HEK293 (cell line): ENCODE data around the gene UGGT2.

ENCODE experiments used
- CTCF ChIA-PET: fragments of 350-600 bp; formaldehyde crosslinking; extraction: SDS; loops from one replicate; lab custom pipeline; 2021; ENCODE audit warnings: antibody characterized with exemption; lab: Yijun Ruan, JAX
- POLR2A ChIA-PET: fragments of 300-600 bp; formaldehyde crosslinking; extraction: SDS; loops from one replicate; lab custom pipeline; 2020; ENCODE audit warnings: antibody characterized with exemption, inconsistent platforms; lab: Yijun Ruan, JAX
- H3K27ac ChIP-seq: fragments of 200-500 bp; sonication (Bioruptor generic); 2 replicates; pipeline ENCODE4 v1.5.1; 2014; ENCODE audit warnings: low read depth, low read length, control low read depth, inconsistent platforms; ENCODE audit errors: extremely low read depth
- H3K36me3 ChIP-seq, 2 experiments: fragments of 200-500 bp in 1 of 2; sonication (Bioruptor generic) in 1 of 2; 1 replicate in 1 of 2; 2 replicates in 1 of 2; pipeline ENCODE4 v1.5.1; 2014 to 2017; ENCODE audit warnings: inconsistent platforms in 2 of 2, low read length in 2 of 2; ENCODE audit not compliant: control insufficient read depth in 2 of 2, insufficient read depth in 1 of 2
- H3K4me1 ChIP-seq: fragments of 200-500 bp; sonication (Bioruptor generic); 2 replicates; pipeline ENCODE4 v1.5.1; 2014; ENCODE audit warnings: mild to moderate bottlenecking, low read length, inconsistent platforms; ENCODE audit not compliant: control insufficient read depth, insufficient read depth
- H3K4me3 ChIP-seq: 2 replicates; pipeline ENCODE4 v1.5.1; 2011; ENCODE audit warnings: low read depth, mild to moderate bottlenecking, control low read depth, low read length, moderate library complexity
- H3K9me3 ChIP-seq: fragments of 200-500 bp; sonication (Bioruptor generic); 2 replicates; pipeline ENCODE4 v1.5.1; 2014; ENCODE audit warnings: low read depth, low read length, inconsistent platforms; ENCODE audit not compliant: control insufficient read depth, insufficient read depth
- GLIS2 ChIP-seq: fragments of 450-650 bp; formaldehyde crosslinking; IDR thresholded peaks from 2 replicates; pipeline ENCODE4 v1.5.1; 2016; ENCODE audit warnings: missing biosample characterization, missing genetic modification characterization
- HOXD13 ChIP-seq: sonication (generic); formaldehyde crosslinking; IDR thresholded peaks from 2 replicates; pipeline ENCODE4 v1.8.0; 2022; ENCODE audit warnings: missing genetic modification reagents, borderline replicate concordance
- KLF10 ChIP-seq: fragments of 450-650 bp; IDR thresholded peaks from 2 replicates; pipeline ENCODE4 v1.5.1; 2018; ENCODE audit warnings: missing biosample characterization, mild to moderate bottlenecking, missing genetic modification characterization
- OSR2 ChIP-seq: fragments of 450-650 bp; formaldehyde crosslinking; IDR thresholded peaks from 2 replicates; pipeline ENCODE4 v1.5.1; 2016; ENCODE audit warnings: missing biosample characterization, missing genetic modification characterization
- PRDM1 ChIP-seq: fragments of 450-650 bp; formaldehyde crosslinking; IDR thresholded peaks from 2 replicates; pipeline ENCODE4; 2016; ENCODE audit warnings: missing biosample characterization, missing genetic modification characterization
- SP7 ChIP-seq: fragments of 450-650 bp; formaldehyde crosslinking; IDR thresholded peaks from 2 replicates; pipeline ENCODE4 v1.5.1; 2016; ENCODE audit warnings: missing biosample characterization, missing genetic modification characterization
- YY1 ChIP-seq: fragments of 450-650 bp; formaldehyde crosslinking; IDR thresholded peaks from 2 replicates; pipeline ENCODE4 v1.5.1; 2018; ENCODE audit warnings: missing biosample characterization, missing genetic modification characterization
- ZBTB8A ChIP-seq: fragments of 450-650 bp; formaldehyde crosslinking; IDR thresholded peaks from 2 replicates; pipeline ENCODE4 v1.5.1; 2016; ENCODE audit warnings: missing biosample characterization, missing genetic modification characterization
- ZNF155 ChIP-seq: fragments of 450-650 bp; formaldehyde crosslinking; IDR thresholded peaks from 2 replicates; pipeline ENCODE4 v1.5.1; 2016; ENCODE audit warnings: missing biosample characterization, missing genetic modification characterization
- ZNF175 ChIP-seq: fragments of 450-650 bp; formaldehyde crosslinking; IDR thresholded peaks from 2 replicates; pipeline ENCODE4 v1.5.1; 2016; ENCODE audit warnings: missing biosample characterization, missing genetic modification characterization
- ZNF202 ChIP-seq: fragments of 450-650 bp; formaldehyde crosslinking; IDR thresholded peaks from 2 replicates; pipeline ENCODE4 v1.5.1; 2016; ENCODE audit warnings: missing biosample characterization, missing genetic modification characterization, borderline replicate concordance
- ZNF341 ChIP-seq: fragments of 450-650 bp; formaldehyde crosslinking; IDR thresholded peaks from 2 replicates; pipeline ENCODE4; 2016; ENCODE audit warnings: low read depth, missing biosample characterization, missing genetic modification characterization
- ZNF354C ChIP-seq: fragments of 450-650 bp; formaldehyde crosslinking; IDR thresholded peaks from 2 replicates; pipeline ENCODE4 v1.5.1; 2016; ENCODE audit warnings: missing biosample characterization, missing genetic modification characterization, low read depth, borderline replicate concordance
- ZNF362 ChIP-seq: fragments of 450-650 bp; formaldehyde crosslinking; IDR thresholded peaks from 2 replicates; pipeline ENCODE4 v1.5.1; 2016; ENCODE audit warnings: missing biosample characterization, missing genetic modification characterization
- ZNF48 ChIP-seq: fragments of 450-650 bp; formaldehyde crosslinking; IDR thresholded peaks from 2 replicates; pipeline ENCODE4 v1.5.1; 2016; ENCODE audit warnings: missing biosample characterization, missing genetic modification characterization
- ZNF585B ChIP-seq: fragments of 450-650 bp; formaldehyde crosslinking; IDR thresholded peaks from 2 replicates; pipeline ENCODE4 v1.5.1; 2016; ENCODE audit warnings: missing biosample characterization, missing genetic modification characterization
- ZNF624 ChIP-seq: fragments of 450-650 bp; formaldehyde crosslinking; IDR thresholded peaks from 2 replicates; pipeline ENCODE4 v1.5.1; 2017; ENCODE audit warnings: missing biosample characterization, missing genetic modification characterization
- ZNF639 ChIP-seq: fragments of 450-650 bp; formaldehyde crosslinking; IDR thresholded peaks from 2 replicates; pipeline ENCODE4 v1.5.1; 2016; ENCODE audit warnings: missing biosample characterization, missing genetic modification characterization
- ZNF658 ChIP-seq: fragments of 450-650 bp; formaldehyde crosslinking; IDR thresholded peaks from 2 replicates; pipeline ENCODE4; 2016; ENCODE audit warnings: missing biosample characterization, missing genetic modification characterization
- ZNF664 ChIP-seq: fragments of 450-650 bp; formaldehyde crosslinking; IDR thresholded peaks from 2 replicates; pipeline ENCODE4 v1.5.1; 2016; ENCODE audit warnings: missing biosample characterization, missing genetic modification characterization
- ZNF776 ChIP-seq: fragments of 450-650 bp; formaldehyde crosslinking; IDR thresholded peaks from 2 replicates; pipeline ENCODE4 v1.5.0; 2017; ENCODE audit warnings: missing biosample characterization, missing genetic modification characterization, borderline replicate concordance
- ZNF777 ChIP-seq: fragments of 450-650 bp; formaldehyde crosslinking; IDR thresholded peaks from 2 replicates; pipeline ENCODE4 v1.5.1; 2017; ENCODE audit warnings: missing biosample characterization, missing genetic modification characterization, borderline replicate concordance
- ZSCAN18 ChIP-seq: fragments of 450-650 bp; formaldehyde crosslinking; IDR thresholded peaks from 2 replicates; pipeline ENCODE4 v1.5.1; 2016; ENCODE audit warnings: missing biosample characterization, missing genetic modification characterization
- TF ChIP-seq, protein P1 (sequence below): fragments of 450-650 bp; formaldehyde crosslinking; IDR thresholded peaks from 2 replicates; pipeline ENCODE4 v1.5.1; 2016; ENCODE audit warnings: missing biosample characterization, missing genetic modification characterization
- TF ChIP-seq, protein P2 (sequence below): fragments of 450-650 bp; formaldehyde crosslinking; IDR thresholded peaks from 2 replicates; pipeline ENCODE4 v1.5.1; 2017; ENCODE audit warnings: missing biosample characterization, missing genetic modification characterization

Gene UGGT2

DNA sequence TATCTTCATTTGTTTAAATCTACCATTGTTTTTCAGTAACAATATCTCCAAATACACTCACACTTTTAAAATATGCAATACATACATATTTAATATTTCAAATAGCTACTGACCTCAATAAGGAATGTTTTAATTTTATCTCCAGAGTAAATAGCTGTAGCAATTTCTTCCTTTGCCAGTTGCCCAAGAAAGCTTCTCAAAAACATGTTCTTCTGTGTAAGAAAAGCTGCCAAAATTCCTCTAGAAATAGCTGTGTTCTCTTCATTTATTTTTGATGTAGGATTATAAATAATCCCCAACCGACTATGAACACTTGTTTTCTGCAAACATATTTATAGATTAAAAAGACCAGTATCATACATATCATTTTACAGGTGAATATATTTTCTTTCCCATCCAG is 150.5 kb downstream of the UGGT2 start:
- ChIA-PET POLR2A (no interaction called here), CTCF (interaction anchor here (1.0 to 1.5 kb wide), 2 partner anchors 12 to 78 kb away, joined by 3 read pairs; no protein-coding TSS in a partner anchor)
- Histone ChIP-seq H3K27ac (no peak overlapping the region), H3K4me1 (no peaks in the 10 kb centered on the region), H3K4me3 (no peak overlapping the region), H3K9me3 (no peaks in the 10 kb centered on the region), H3K36me3 (peaks cover 0 to 4% of the 10 kb centered on the region in 2 experiments; a peak in 1 of 3 replicates)
- TF ChIP-seq ZNF776 (tag by site-specific recombination) (no peak), ZNF354C (tag by site-specific recombination) (no peak), PRDM1 (tag by site-specific recombination) (no peak), ZNF624 (no peak), ZNF202 (tag by site-specific recombination) (no peak), ZNF175 (tag by site-specific recombination) (no peak), GLIS2 (tag by site-specific recombination) (no peak), KLF10 (tag by site-specific recombination) (no peak), ZBTB8A (tag by site-specific recombination) (no peak)
- TF ChIP-seq, protein P1, sequence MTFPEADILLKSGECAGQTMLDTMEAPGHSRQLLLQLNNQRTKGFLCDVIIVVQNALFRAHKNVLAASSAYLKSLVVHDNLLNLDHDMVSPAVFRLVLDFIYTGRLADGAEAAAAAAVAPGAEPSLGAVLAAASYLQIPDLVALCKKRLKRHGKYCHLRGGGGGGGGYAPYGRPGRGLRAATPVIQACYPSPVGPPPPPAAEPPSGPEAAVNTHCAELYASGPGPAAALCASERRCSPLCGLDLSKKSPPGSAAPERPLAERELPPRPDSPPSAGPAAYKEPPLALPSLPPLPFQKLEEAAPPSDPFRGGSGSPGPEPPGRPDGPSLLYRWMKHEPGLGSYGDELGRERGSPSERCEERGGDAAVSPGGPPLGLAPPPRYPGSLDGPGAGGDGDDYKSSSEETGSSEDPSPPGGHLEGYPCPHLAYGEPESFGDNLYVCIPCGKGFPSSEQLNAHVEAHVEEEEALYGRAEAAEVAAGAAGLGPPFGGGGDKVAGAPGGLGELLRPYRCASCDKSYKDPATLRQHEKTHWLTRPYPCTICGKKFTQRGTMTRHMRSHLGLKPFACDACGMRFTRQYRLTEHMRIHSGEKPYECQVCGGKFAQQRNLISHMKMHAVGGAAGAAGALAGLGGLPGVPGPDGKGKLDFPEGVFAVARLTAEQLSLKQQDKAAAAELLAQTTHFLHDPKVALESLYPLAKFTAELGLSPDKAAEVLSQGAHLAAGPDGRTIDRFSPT = no peak

GRCh38 chr13:95898256-95898655 is 154.9 kb downstream of the UGGT2 start:
- no peaks in the 10 kb centered on the region for H3K36me3 ChIP-seq
- no peak overlapping the region for H3K4me3 ChIP-seq
- ChIA-PET CTCF (no interaction called here), POLR2A (no interaction called here)
- no peaks in the 10 kb centered on the region for H3K4me1 ChIP-seq
- H3K27ac ChIP-seq = no peak overlapping the region
- TF ChIP-seq ZNF776 (tag by site-specific recombination) (no peak), ZNF639 (tag by site-specific recombination) (no peak), ZNF48 (no peak), ZNF658 (no peak), ZSCAN18 (tag by site-specific recombination) (no peak), HOXD13 (no peak), ZNF664 (tag by site-specific recombination) (no peak), ZNF341 (no peak), OSR2 (tag by site-specific recombination) (no peak), ZNF777 (tag by site-specific recombination) (no peak), ZNF155 (tag by site-specific recombination) (no peak), ZNF362 (tag by site-specific recombination) (no peak), GLIS2 (tag by site-specific recombination) (no peak), ZNF585B (tag by site-specific recombination) (no peak), SP7 (no peak), YY1 (tag by site-specific recombination) (no peak)
- TF ChIP-seq, protein P2, sequence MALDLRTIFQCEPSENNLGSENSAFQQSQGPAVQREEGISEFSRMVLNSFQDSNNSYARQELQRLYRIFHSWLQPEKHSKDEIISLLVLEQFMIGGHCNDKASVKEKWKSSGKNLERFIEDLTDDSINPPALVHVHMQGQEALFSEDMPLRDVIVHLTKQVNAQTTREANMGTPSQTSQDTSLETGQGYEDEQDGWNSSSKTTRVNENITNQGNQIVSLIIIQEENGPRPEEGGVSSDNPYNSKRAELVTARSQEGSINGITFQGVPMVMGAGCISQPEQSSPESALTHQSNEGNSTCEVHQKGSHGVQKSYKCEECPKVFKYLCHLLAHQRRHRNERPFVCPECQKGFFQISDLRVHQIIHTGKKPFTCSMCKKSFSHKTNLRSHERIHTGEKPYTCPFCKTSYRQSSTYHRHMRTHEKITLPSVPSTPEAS (tag by site-specific recombination) = no peak
- no peaks in the 10 kb centered on the region for H3K9me3 ChIP-seq
